ENCODE results near the gene ICAM3.
"Not testable (repeated sequence)": the region's sequence is repeated elsewhere in the genome, so short reads cannot be mapped to it uniquely, and the experiment has no call there.

The ICAM3 gene, protein sequence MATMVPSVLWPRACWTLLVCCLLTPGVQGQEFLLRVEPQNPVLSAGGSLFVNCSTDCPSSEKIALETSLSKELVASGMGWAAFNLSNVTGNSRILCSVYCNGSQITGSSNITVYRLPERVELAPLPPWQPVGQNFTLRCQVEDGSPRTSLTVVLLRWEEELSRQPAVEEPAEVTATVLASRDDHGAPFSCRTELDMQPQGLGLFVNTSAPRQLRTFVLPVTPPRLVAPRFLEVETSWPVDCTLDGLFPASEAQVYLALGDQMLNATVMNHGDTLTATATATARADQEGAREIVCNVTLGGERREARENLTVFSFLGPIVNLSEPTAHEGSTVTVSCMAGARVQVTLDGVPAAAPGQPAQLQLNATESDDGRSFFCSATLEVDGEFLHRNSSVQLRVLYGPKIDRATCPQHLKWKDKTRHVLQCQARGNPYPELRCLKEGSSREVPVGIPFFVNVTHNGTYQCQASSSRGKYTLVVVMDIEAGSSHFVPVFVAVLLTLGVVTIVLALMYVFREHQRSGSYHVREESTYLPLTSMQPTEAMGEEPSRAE

DNA sequence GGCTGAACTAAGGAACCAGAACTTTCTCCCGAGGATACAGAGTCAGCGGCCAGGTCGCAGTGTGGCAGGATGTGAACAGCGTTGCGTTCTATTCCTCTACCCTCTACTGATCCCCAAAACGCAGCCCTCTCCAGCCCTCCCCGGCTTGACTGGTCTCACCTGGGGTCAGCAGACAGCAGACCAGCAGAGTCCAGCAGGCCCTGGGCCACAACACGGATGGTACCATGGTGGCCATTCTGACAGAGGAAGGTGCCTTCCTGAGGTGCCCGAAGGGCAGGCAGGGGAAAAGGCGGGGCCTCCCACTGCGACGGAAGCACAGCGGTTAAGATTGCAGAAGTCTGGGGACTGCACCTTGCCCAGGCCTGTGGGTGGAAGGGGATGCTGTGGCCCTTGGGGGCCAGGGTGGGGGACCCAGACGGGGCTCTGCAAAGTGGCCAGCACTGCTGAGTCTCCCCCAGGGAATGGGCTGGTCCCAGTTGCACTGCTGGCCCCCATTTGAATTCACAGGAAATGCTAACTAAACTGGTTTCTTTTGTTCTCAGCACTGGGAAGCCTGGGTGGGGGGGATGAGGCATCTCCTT is at the start of gene ICAM3:
Gene ICAM3 (minus strand): TSS at position 245 of the 581 bp plus-strand sequence. CDS start 10 bp downstream, at position 235.
- H3K9ac ChIP-seq (ENCODE audit: low read length): no peak within 1 kb of the TSS
- H3K36me3 ChIP-seq (ENCODE audit: insufficient read depth, low read length): no peaks in the 10 kb centered on the region
- no peak within 1 kb of the TSS for H3K27ac ChIP-seq (ENCODE audit: low read depth, low read length)
- H3K9me3 ChIP-seq (ENCODE audit: low read length): no peaks in the 10 kb centered on the region
- no peaks in the 10 kb centered on the region for H3K27me3 ChIP-seq (ENCODE audit: control insufficient read depth in 1 of 2, insufficient read depth in 2 of 2, low read length in 2 of 2)
- no peak within 1 kb of the TSS for H3K4me3 ChIP-seq (ENCODE audit: low read depth in 1 of 2, low read length in 2 of 2)
- H3K4me1 ChIP-seq (ENCODE audit: insufficient read depth, low read length): no peaks in the 10 kb centered on the region

DNA sequence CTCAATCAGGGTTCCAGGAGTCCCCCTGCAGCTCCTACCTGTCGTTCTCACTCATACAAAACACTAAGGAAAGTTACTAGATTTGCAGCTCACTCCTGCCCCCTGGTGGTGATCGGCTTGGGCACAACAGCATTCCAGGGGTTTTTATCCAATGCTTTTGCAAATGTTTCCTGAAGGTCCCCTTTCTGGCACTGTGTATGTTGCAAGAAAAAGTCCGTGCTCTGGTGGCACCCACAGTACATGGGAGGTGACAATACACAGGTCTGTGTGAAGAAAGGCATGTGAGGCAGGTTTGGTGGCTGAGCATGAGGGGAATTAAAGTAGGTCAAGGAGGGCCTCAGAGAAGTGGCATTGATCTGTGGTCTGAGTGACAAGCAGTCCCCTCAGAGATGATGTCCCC is 49.5 kb upstream of the ICAM3 start:
- Histone ChIP-seq H3K36me3 (ENCODE audit: insufficient read depth, low read length) (peaks cover 15% of the 10 kb centered on the region), H3K27me3 (ENCODE audit: control insufficient read depth in 1 of 2, insufficient read depth in 2 of 2, low read length in 2 of 2) (peaks cover 0 to 4% of the 10 kb centered on the region in 2 donors), H3K27ac (ENCODE audit: low read depth, low read length) (no peak overlapping the region), H3K4me1 (ENCODE audit: insufficient read depth, low read length) (no peaks in the 10 kb centered on the region), H3K9ac (ENCODE audit: low read length) (no peak overlapping the region), H3K9me3 (ENCODE audit: low read length) (no peaks in the 10 kb centered on the region), H3K4me3 (ENCODE audit: low read depth in 1 of 2, low read length in 2 of 2) (no peak overlapping the region)

DNA sequence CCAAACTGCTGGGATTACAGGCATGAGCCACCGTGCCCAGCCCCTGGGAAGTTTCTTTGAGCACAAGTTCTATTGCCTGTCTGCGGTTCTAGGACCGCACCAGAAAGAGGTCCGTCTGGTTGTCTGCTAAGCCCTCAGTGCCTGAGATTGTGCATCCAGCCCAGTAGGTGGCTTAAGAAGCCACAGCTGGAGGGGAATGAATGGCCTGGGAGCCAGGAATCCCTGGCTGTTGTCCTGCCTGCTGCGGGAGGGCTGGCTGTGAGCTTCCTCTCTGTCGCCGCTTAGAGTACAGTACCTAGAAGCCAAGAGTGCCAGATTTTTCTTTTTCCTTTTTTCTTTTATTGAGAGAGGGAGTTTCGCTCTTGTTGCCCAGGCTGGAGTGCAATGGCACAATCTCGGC is 45.2 kb upstream of the ICAM3 start:
- H3K4me3 ChIP-seq (ENCODE audit: low read depth in 1 of 2, low read length in 2 of 2): no peak overlapping the region

DNA sequence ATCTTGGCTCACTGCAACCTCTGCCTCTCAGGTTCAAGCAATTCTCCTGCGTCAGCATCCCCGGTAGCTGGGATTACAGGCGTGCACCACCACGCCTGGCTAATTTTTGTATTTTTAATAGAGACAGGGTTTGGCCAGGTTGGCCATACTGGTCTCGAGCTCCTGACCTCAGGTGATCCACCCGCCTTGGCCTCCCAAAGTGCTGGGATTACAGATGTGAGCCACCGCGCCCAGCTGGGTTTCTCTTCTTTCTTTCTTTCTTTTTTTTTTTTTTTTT is 43.7 kb upstream of the ICAM3 start:
- not testable (repeated sequence) for H3K36me3 ChIP-seq (ENCODE audit: insufficient read depth, low read length); H3K27me3 ChIP-seq (ENCODE audit: control insufficient read depth in 1 of 2, insufficient read depth in 2 of 2, low read length in 2 of 2); H3K27ac ChIP-seq (ENCODE audit: low read depth, low read length); H3K4me1 ChIP-seq (ENCODE audit: insufficient read depth, low read length); H3K4me3 ChIP-seq (ENCODE audit: low read depth in 1 of 2, low read length in 2 of 2); H3K9me3 ChIP-seq (ENCODE audit: low read length); H3K9ac ChIP-seq (ENCODE audit: low read length)

More for the DNA sequence above, 45.2 kb upstream of the ICAM3 start:
- peaks cover 0 to 4% of the 10 kb centered on the region in 2 donors for H3K27me3 ChIP-seq (ENCODE audit: control insufficient read depth in 1 of 2, insufficient read depth in 2 of 2, low read length in 2 of 2)
- H3K9me3 ChIP-seq (ENCODE audit: low read length): no peaks in the 10 kb centered on the region
- H3K9ac ChIP-seq (ENCODE audit: low read length): no peak overlapping the region
- H3K27ac ChIP-seq (ENCODE audit: low read depth, low read length): no peak overlapping the region
- no peaks in the 10 kb centered on the region for H3K36me3 ChIP-seq (ENCODE audit: insufficient read depth, low read length)
- peaks cover 4% of the 10 kb centered on the region for H3K4me1 ChIP-seq (ENCODE audit: insufficient read depth, low read length)

DNA sequence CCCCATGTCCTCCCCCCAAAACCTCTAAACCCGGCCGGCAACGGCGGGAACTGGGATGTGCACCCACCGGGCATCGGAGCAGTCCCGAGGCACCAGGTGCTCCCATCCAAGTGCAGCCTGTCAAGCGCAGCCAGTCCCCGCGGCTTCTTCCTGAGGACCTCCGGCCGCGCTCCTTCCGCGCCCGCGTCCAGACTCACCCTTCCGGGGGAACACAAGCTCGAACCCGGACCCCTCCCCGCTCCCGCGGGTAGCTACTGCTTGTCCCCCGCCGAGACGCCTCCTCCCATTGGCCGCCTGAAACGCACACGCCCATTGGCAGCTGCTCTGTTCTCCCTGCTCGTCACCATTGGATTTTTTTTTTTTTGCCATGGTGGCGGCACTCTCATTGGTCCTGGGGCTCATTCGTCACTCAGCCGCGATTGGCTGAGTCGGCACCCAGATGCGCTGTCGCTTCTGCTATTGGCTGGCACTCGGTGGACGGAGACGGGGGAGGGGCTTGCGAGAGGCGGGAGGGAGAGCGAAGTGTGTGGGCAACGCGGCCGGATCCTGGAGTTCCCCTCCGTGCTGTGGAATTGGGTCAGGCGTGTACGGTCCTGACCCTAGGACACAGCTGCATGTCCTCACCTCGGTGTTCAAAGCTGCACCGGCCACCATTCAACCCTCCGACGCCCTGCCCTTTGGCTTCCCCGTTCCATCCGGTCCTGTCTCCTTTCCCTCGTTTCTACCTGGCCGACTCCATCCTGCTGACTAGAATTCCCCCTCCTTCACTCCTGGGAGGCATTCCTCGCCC is 41.1 kb upstream of the ICAM3 start, which contains the start of gene TYK2:
Gene TYK2 (minus strand): TSS at position 260 of the 790 bp plus-strand sequence. CDS start 2,166 bp downstream, outside the sequence.
- peak within 1 kb of the TSS; percentile 73 for H3K27ac ChIP-seq (ENCODE audit: low read depth, low read length)
- H3K27me3 ChIP-seq (ENCODE audit: control insufficient read depth in 1 of 2, insufficient read depth in 2 of 2, low read length in 2 of 2): no peaks in the 10 kb centered on the region
- peak within 1 kb of the TSS; percentile 60 for H3K9ac ChIP-seq (ENCODE audit: low read length)
- H3K9me3 ChIP-seq (ENCODE audit: low read length): no peaks in the 10 kb centered on the region
- H3K36me3 ChIP-seq (ENCODE audit: insufficient read depth, low read length): peaks cover 5% of the 10 kb centered on the region
- peaks cover 6% of the 10 kb centered on the region for H3K4me1 ChIP-seq (ENCODE audit: insufficient read depth, low read length)
- H3K4me3 ChIP-seq (ENCODE audit: low read depth in 1 of 2, low read length in 2 of 2): peak within 1 kb of the TSS; percentile 75 to 91

DNA sequence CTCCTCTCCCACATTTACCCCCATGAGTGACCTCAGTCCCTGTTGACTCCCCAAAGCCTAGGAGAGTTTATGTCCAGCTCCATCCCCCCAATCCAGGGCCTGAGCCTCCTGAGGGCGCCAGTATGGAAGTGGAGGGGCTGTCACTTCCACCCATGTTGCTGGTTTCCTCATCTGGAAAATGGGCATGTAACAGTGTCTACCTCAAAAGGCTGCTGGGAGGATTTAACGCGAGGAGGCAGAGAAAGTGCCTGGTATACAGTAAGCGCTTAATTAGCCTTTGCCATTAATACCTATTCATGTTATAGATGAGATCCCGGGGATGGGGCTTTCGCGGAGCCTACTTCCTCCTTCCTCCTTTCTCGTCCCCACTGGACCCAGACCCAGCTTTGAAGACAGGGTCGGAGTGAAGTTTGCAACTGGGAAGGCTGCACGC is 40.5 kb upstream of the ICAM3 start:
- Histone ChIP-seq H3K27ac (ENCODE audit: low read depth, low read length) (peak overlapping the region; percentile 73), H3K9me3 (ENCODE audit: low read length) (no peaks in the 10 kb centered on the region), H3K9ac (ENCODE audit: low read length) (peak overlapping the region; percentile 60), H3K36me3 (ENCODE audit: insufficient read depth, low read length) (peaks cover 5% of the 10 kb centered on the region), H3K4me3 (ENCODE audit: low read depth in 1 of 2, low read length in 2 of 2) (peak overlapping the region; percentile 75 to 91), H3K27me3 (ENCODE audit: control insufficient read depth in 1 of 2, insufficient read depth in 2 of 2, low read length in 2 of 2) (no peaks in the 10 kb centered on the region), H3K4me1 (ENCODE audit: insufficient read depth, low read length) (peaks cover 6% of the 10 kb centered on the region)

DNA sequence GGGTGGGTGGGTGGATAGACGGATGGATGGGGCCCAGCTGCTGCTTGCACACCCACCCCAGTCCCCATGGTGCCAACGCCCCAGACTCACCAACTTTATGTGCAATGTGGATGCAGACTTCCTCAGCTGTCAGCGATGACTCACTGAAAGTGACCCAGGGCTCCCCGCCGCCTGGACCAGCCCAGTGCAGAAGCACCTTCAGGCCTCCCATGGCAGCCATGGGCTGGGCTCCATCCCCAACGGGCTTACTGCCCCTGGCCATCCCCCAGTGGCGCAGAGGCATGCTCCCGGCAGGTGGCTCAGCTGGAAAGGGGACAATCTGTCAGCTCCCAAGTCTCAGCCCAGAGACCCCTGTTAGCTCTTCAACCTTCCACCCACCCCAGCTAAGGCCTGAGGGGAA is 38.7 kb upstream of the ICAM3 start:
- Histone ChIP-seq H3K27ac (ENCODE audit: low read depth, low read length) (no peak overlapping the region), H3K4me1 (ENCODE audit: insufficient read depth, low read length) (peaks cover 6% of the 10 kb centered on the region), H3K36me3 (ENCODE audit: insufficient read depth, low read length) (peaks cover 5% of the 10 kb centered on the region), H3K9ac (ENCODE audit: low read length) (no peak overlapping the region), H3K9me3 (ENCODE audit: low read length) (no peaks in the 10 kb centered on the region), H3K27me3 (ENCODE audit: control insufficient read depth in 1 of 2, insufficient read depth in 2 of 2, low read length in 2 of 2) (no peaks in the 10 kb centered on the region), H3K4me3 (ENCODE audit: low read depth in 1 of 2, low read length in 2 of 2) (no peak overlapping the region)

DNA sequence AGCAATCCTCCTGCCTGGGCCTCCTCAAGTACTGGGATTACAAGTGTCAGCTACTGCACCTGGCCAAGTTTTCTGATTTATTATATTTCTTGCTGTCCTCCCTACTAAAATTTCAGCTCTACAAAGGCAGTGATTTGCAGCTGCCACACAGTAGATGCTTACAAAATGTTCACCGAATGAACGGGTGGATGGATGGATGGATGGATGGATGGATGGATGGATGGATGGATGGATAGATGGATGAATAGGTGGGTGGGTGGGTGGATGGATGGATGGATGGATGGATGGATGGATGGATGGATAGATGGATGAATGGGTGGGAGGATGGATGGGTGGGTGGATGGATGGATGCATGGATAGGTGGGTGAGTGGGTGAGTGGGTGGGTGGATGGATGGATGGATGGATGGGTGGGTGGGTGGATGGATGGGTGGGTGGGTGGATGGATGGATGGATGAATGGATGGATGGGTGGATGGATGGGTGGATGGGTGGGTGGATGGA is 37.8 kb upstream of the ICAM3 start:
- H3K4me3 ChIP-seq (ENCODE audit: low read depth in 1 of 2, low read length in 2 of 2); H3K9me3 ChIP-seq (ENCODE audit: low read length); H3K27me3 ChIP-seq (ENCODE audit: control insufficient read depth in 1 of 2, insufficient read depth in 2 of 2, low read length in 2 of 2); H3K9ac ChIP-seq (ENCODE audit: low read length); H3K36me3 ChIP-seq (ENCODE audit: insufficient read depth, low read length); H3K4me1 ChIP-seq (ENCODE audit: insufficient read depth, low read length); H3K27ac ChIP-seq (ENCODE audit: low read depth, low read length): not testable (repeated sequence)

DNA sequence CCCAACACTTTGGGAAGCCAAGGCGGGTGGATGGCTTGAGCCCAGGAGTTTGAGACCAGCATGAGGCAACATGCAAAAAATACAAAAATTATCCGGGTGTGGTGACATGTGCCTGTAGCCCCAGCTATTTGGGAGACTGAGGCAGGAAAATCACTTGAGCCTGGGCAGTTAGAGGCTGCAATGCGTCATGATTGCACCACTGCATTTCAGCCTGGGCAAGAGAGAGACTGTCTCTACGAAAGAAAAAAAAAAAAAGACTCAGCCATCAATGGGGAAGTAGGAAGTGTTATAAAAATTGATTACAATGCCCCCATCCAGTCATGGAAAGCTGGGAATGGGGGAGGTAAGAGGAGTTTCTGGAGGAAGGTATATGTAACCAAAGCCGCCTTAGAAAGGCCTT is 35.5 kb upstream of the ICAM3 start:
- H3K4me3 ChIP-seq (ENCODE audit: low read depth in 1 of 2, low read length in 2 of 2): no peak overlapping the region
- H3K9ac ChIP-seq (ENCODE audit: low read length): no peak overlapping the region
- no peak overlapping the region for H3K27ac ChIP-seq (ENCODE audit: low read depth, low read length)
- no peaks in the 10 kb centered on the region for H3K27me3 ChIP-seq (ENCODE audit: control insufficient read depth in 1 of 2, insufficient read depth in 2 of 2, low read length in 2 of 2)
- no peaks in the 10 kb centered on the region for H3K9me3 ChIP-seq (ENCODE audit: low read length)
- peaks cover 5% of the 10 kb centered on the region for H3K4me1 ChIP-seq (ENCODE audit: insufficient read depth, low read length)
- peaks cover 5% of the 10 kb centered on the region for H3K36me3 ChIP-seq (ENCODE audit: insufficient read depth, low read length)

DNA sequence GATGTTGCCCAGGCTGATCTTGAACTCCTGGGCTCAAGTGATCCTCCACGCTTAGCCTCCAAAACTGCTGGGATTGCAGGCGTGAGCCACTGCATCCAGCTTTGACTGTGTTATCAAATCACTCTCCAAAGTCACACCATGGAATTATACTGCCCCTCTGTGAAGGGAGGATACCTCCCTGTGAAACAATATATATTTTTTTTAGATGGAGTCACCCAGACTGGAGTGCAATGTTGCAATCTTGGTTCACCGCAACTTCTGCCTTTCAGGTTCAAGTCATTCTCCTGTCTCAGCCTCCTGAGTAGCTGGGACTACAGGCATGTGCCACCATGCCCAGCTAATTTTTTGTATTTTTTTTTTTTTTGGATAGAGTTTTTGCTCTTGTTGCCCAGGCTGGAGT is 33.3 kb upstream of the ICAM3 start:
- no peaks in the 10 kb centered on the region for H3K27me3 ChIP-seq (ENCODE audit: control insufficient read depth in 1 of 2, insufficient read depth in 2 of 2, low read length in 2 of 2)
- no peaks in the 10 kb centered on the region for H3K4me1 ChIP-seq (ENCODE audit: insufficient read depth, low read length)
- H3K9me3 ChIP-seq (ENCODE audit: low read length): no peaks in the 10 kb centered on the region
- H3K9ac ChIP-seq (ENCODE audit: low read length): no peak overlapping the region
- H3K36me3 ChIP-seq (ENCODE audit: insufficient read depth, low read length): peaks cover 10% of the 10 kb centered on the region
- H3K4me3 ChIP-seq (ENCODE audit: low read depth in 1 of 2, low read length in 2 of 2): no peak overlapping the region
- no peak overlapping the region for H3K27ac ChIP-seq (ENCODE audit: low read depth, low read length)

DNA sequence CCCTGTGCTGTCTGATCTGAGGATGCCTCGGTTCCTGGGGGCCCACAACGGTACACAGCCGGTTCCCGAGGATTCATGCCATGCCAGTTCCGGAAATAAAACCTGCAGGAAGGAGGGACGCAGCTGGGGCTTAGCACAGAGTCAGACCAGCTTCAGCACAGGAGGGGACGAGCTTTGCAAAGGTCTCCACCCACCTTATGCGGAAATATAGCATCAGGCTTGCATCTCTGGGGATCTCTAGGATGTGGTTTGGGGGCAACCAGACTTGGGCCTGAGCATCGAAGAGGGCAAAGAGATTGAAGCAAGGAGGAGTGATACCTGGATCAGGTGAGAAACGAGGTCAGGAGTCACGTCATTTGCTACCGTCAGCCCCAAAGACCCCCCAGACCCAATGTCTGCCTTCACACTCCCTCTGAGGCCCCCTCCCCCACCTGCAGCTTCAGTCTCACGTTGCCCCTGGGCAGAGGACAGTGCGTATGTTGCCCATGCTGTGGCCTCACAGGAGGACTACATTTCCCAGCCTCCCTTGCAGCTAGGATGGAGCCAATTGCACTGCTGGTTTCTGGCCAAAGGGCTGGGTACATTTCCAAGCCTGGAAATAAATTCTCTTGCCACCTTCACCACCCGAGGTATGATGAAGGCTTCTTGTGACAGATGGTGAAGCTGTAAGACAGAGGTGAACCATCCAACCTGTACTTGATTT is 28.8 kb upstream of the ICAM3 start:
- peaks cover 38% of the 10 kb centered on the region for H3K36me3 ChIP-seq (ENCODE audit: insufficient read depth, low read length)
- H3K9ac ChIP-seq (ENCODE audit: low read length): no peak overlapping the region
- no peaks in the 10 kb centered on the region for H3K9me3 ChIP-seq (ENCODE audit: low read length)
- H3K4me3 ChIP-seq (ENCODE audit: low read depth in 1 of 2, low read length in 2 of 2): no peak overlapping the region
- no peak overlapping the region for H3K27ac ChIP-seq (ENCODE audit: low read depth, low read length)
- no peaks in the 10 kb centered on the region for H3K27me3 ChIP-seq (ENCODE audit: control insufficient read depth in 1 of 2, insufficient read depth in 2 of 2, low read length in 2 of 2)
- no peaks in the 10 kb centered on the region for H3K4me1 ChIP-seq (ENCODE audit: insufficient read depth, low read length)

All from muscle layer of colon (tissue), 2 donors.